A549 (cell line): ENCODE measurements around the gene CCDC33. TPM values are rescaled to one million over a fixed set of nuclear protein-coding genes. Genes with fewer than 3 reads are reported as not detected.

Experiments
- ATAC-seq, 2 experiments: fragments of 200-7000 bp in 1 of 2; fragments of >200 bp in 1 of 2; cut with Nextera tagmentation in 1 of 2; cut with Tn5 transposase in 1 of 2; 3 replicates each; pipeline versions ENCODE4 v1.8.0 to v1.9.1; 2018 to 2020; ENCODE audit warnings: mild to moderate bottlenecking in 1 of 2, moderate library complexity in 1 of 2
- CTCF ChIA-PET: fragments of 300-600 bp; sonication (Branson Sonifier 250); formaldehyde crosslinking; extraction: SDS; loops from one replicate; lab custom pipeline; 2021; ENCODE audit warnings: antibody characterized with exemption, inconsistent platforms; lab: Yijun Ruan, JAX
- POLR2A ChIA-PET: fragments of 350-600 bp; formaldehyde crosslinking; extraction: SDS; loops from one replicate; lab custom pipeline; 2021; ENCODE audit warnings: antibody characterized with exemption, inconsistent platforms; lab: Yijun Ruan, JAX
- DNase-seq, 2 experiments: peaks; one replicate each; pipeline versions ENCODE4 v3.0.0 to v3.0.0-alpha.2; 2011 to 2016; ENCODE audit warnings: low read depth in 1 of 2, low spot score in 1 of 2
- FAIRE-seq: peaks from 2 replicates; lab custom pipeline; 2011; peaks lifted over from hg19 to GRCh38; lab: Jason Lieb, UNC
- H3K27ac ChIP-seq, 2 experiments: fragments of >200 bp; sonication (Bioruptor Twin); formaldehyde crosslinking; 3 replicates each; pipeline ENCODE4 v1.5.1; 2016 to 2017
- H3K4me1 ChIP-seq: fragments of >200 bp; sonication (Bioruptor Twin); formaldehyde crosslinking; 3 replicates; pipeline ENCODE4 v1.6.1; 2016
- H3K4me2 ChIP-seq: fragments of >200 bp; sonication (Bioruptor Twin); formaldehyde crosslinking; 3 replicates; pipeline ENCODE4 v1.6.1; 2016
- H3K4me3 ChIP-seq: fragments of >200 bp; sonication (Bioruptor Twin); formaldehyde crosslinking; 3 replicates; pipeline ENCODE4 v1.5.1; 2016
- H3K9me3 ChIP-seq: fragments of >200 bp; sonication (Bioruptor Twin); formaldehyde crosslinking; 3 replicates; pipeline ENCODE4 v1.6.1; 2016
- FOSB ChIP-seq: fragments of 250-450 bp; sonication (Bioruptor Pico); IDR thresholded peaks from 2 replicates; pipeline ENCODE4 v1.5.0; 2020; ENCODE audit warnings: mild to moderate bottlenecking, moderate library complexity
- HEYL ChIP-seq: fragments of 250-450 bp; sonication (Bioruptor Pico); IDR thresholded peaks from 2 replicates; pipeline ENCODE4 v1.8.0; 2021; ENCODE audit warnings: mild to moderate bottlenecking, moderate library complexity
- HOXB5 ChIP-seq: fragments of 250-450 bp; sonication (Bioruptor Pico); IDR thresholded peaks from 2 replicates; pipeline ENCODE4 v1.5.0; 2020; ENCODE audit warnings: mild to moderate bottlenecking, moderate library complexity
- JUN ChIP-seq, 2 experiments: fragments of >200 bp; sonication (Bioruptor Twin); formaldehyde crosslinking; IDR thresholded peaks; 2 replicates in 1 of 2; 3 replicates in 1 of 2; pipeline ENCODE4 v1.6.1; 2016 to 2017
- RAD21 ChIP-seq, 2 experiments: fragments of >200 bp in 1 of 2; sonication (Bioruptor Twin) in 1 of 2; formaldehyde crosslinking in 1 of 2; IDR thresholded peaks in 1 of 2; conservative IDR thresholded peaks in 1 of 2; 2 replicates in 1 of 2; 3 replicates in 1 of 2; pipeline ENCODE4 v1.6.1; 2012 to 2018; ENCODE audit warnings: inconsistent platforms in 1 of 2
- RCOR1 ChIP-seq: fragments of 150-350 bp; IDR thresholded peaks from 2 replicates; pipeline ENCODE4 v1.6.1; 2014; ENCODE audit warnings: antibody characterized with exemption, low read length, low read depth
- RFX5 ChIP-seq: fragments of 450-650 bp; IDR thresholded peaks from 2 replicates; pipeline ENCODE4 v1.7.1; 2014; ENCODE audit warnings: antibody characterized with exemption, mild to moderate bottlenecking, moderate library complexity
- RNF2 ChIP-seq: fragments of 200-600 bp; sonication (generic); IDR thresholded peaks from 2 replicates; pipeline ENCODE4 v1.6.1; 2016; ENCODE audit warnings: low read depth, mild to moderate bottlenecking, antibody characterized with exemption, moderate library complexity, borderline replicate concordance
- SMC3 ChIP-seq: fragments of >200 bp; sonication (Bioruptor Twin); formaldehyde crosslinking; IDR thresholded peaks from 3 replicates; pipeline ENCODE4 v1.6.1; 2018; ENCODE audit warnings: inconsistent platforms
- TFCP2L1 ChIP-seq: fragments of 250-450 bp; sonication (Bioruptor Pico); IDR thresholded peaks from 2 replicates; pipeline ENCODE4 v1.5.0; 2021; ENCODE audit warnings: mild to moderate bottlenecking
- ZSCAN20 ChIP-seq: fragments of 250-450 bp; sonication (Bioruptor Pico); IDR thresholded peaks from 2 replicates; pipeline ENCODE4 v1.8.0; 2022; ENCODE audit warnings: mild to moderate bottlenecking, moderate library complexity
- WGBS: methylation state at CpG from one replicate; pipeline ENCODE4 v1.1.6; 2017; ENCODE audit errors: missing lambda C conversion rate; 5-methylcytosine and 5-hydroxymethylcytosine counted together
- polyA plus RNA-seq, 4 experiments: library from polyadenylated mRNA; depleted of rRNA in 3 of 4; stranded (reverse); fragments of >200 nt; fragmentation: RNase III in 1 of 4; extraction: RNeasy Plus Mini Kit Qiagen cat#74134 plus additional on column Dnase treatment in 1 of 4; gene quantifications; 2 replicates in 3 of 4; 3 replicates in 1 of 4; pipeline ENCODE4 v1.2.3, GENCODE V29; 2011 to 2017
- TF ChIP-seq, protein P1 (sequence below): fragments of 200-600 bp; sonication (generic); IDR thresholded peaks from 2 replicates; pipeline ENCODE4 v1.6.1; 2016; ENCODE audit warnings: antibody characterized with exemption, mild to moderate bottlenecking, moderate library complexity
- TF ChIP-seq, protein P2 (sequence below): IDR thresholded peaks from 2 replicates; pipeline ENCODE4 v1.6.1; 2012; ENCODE audit warnings: low read depth, borderline replicate concordance
- TF ChIP-seq, protein P3 (sequence below): IDR thresholded peaks from 2 replicates; pipeline ENCODE4 v1.6.1; 2012
- TF ChIP-seq, protein P4 (sequence below): fragments of >200 bp; sonication (Bioruptor Twin); formaldehyde crosslinking; IDR thresholded peaks from 3 replicates; pipeline ENCODE4 v1.5.1; 2016
- TF ChIP-seq, protein P5 (sequence below): fragments of 150-350 bp; IDR thresholded peaks from 2 replicates; pipeline ENCODE4 v1.6.1; 2014; ENCODE audit warnings: low read depth, mild to moderate bottlenecking, low read length
- TF ChIP-seq, protein P6 (sequence below): IDR thresholded peaks from 2 replicates; pipeline ENCODE4 v1.6.1; 2012

CCDC33 gene
- polyA plus RNA-seq, 2 of the 4 experiments (the other 2 are of a cell fraction): 5.9 to 9.2 TPM

DNA sequence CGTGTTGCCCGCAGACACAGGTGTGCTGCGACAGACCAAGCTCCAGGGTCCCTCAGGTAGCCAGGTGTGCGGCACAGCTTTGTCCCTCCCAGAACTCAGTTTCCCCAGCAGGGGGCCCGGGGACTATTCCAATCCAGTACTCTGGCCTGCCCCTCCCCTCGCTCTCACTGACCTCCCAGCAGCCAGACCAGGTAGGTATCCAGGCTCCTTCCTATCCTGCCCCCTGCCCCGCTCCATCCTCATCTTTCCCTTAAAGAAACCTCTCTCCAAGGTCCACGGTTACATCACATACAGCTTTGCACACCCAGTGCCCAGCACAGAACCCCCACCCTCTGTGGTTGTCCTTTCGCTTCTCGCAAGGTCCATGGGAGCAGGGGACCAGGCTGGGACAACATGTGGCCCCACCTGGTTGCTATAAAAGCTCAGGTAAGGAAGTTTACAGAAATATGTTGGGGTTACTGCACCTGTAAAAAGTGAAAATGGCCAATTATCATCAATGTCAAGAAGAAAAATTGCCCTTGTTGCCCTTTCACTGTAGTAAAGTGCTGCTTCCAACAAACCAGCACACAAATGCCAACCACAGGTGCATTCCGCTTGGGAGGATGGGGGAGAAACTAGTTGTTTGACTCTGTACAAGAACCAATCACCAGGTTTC, 138.6 kb downstream of the CCDC33 start (continued):
- TF ChIP-seq, protein P1, sequence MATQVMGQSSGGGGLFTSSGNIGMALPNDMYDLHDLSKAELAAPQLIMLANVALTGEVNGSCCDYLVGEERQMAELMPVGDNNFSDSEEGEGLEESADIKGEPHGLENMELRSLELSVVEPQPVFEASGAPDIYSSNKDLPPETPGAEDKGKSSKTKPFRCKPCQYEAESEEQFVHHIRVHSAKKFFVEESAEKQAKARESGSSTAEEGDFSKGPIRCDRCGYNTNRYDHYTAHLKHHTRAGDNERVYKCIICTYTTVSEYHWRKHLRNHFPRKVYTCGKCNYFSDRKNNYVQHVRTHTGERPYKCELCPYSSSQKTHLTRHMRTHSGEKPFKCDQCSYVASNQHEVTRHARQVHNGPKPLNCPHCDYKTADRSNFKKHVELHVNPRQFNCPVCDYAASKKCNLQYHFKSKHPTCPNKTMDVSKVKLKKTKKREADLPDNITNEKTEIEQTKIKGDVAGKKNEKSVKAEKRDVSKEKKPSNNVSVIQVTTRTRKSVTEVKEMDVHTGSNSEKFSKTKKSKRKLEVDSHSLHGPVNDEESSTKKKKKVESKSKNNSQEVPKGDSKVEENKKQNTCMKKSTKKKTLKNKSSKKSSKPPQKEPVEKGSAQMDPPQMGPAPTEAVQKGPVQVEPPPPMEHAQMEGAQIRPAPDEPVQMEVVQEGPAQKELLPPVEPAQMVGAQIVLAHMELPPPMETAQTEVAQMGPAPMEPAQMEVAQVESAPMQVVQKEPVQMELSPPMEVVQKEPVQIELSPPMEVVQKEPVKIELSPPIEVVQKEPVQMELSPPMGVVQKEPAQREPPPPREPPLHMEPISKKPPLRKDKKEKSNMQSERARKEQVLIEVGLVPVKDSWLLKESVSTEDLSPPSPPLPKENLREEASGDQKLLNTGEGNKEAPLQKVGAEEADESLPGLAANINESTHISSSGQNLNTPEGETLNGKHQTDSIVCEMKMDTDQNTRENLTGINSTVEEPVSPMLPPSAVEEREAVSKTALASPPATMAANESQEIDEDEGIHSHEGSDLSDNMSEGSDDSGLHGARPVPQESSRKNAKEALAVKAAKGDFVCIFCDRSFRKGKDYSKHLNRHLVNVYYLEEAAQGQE: no peak
- TF ChIP-seq HOXB5 (CRISPR knock-in tag) (no peak), RCOR1 (no peak)
- TF ChIP-seq, protein P2, sequence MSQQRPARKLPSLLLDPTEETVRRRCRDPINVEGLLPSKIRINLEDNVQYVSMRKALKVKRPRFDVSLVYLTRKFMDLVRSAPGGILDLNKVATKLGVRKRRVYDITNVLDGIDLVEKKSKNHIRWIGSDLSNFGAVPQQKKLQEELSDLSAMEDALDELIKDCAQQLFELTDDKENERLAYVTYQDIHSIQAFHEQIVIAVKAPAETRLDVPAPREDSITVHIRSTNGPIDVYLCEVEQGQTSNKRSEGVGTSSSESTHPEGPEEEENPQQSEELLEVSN: no peak

DNA sequence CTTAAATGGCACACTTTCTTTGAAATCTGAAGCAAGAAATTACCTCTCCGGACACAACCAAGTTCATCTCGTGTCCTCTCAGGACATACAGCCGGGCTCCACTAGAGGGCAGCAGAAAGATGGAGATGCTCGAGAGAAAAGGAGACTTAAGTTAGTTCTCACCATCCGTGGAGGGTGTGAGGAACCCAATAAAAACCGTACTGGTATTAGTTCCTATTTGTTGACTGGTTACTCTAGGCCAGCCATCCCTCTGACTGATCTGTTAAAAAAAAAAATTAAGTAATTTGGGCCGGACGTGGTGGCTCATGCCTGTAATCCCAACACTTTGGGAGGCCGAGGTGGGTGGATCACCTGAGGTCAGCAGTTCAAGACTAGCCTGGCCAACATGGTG, 139.2 kb downstream of the CCDC33 start:
- FAIRE-seq (no peak), DNase-seq (peak; percentile 73 to 77), ATAC-seq (peak; percentile 52 to 65; a peak in 5 of 6 replicates)
- H3K4me3 ChIP-seq: no peak overlapping the region
- TF ChIP-seq SMC3 (0 out of 3 replicates have a peak, but pooled peaks have one; percentile 22), FOSB (CRISPR knock-in tag) (no peak), RAD21 (conservative IDR thresholded peaks at IDR 0.05 in 1 of 2, IDR thresholded peaks at IDR 0.05 in 1 of 2) (peak; percentile 45 to 57; a peak in 4 of 5 replicates)
- TF ChIP-seq, protein P3, sequence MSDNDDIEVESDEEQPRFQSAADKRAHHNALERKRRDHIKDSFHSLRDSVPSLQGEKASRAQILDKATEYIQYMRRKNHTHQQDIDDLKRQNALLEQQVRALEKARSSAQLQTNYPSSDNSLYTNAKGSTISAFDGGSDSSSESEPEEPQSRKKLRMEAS: 0 out of 2 replicates have a peak, but pooled peaks have one; percentile 22
- TF ChIP-seq, protein P4, sequence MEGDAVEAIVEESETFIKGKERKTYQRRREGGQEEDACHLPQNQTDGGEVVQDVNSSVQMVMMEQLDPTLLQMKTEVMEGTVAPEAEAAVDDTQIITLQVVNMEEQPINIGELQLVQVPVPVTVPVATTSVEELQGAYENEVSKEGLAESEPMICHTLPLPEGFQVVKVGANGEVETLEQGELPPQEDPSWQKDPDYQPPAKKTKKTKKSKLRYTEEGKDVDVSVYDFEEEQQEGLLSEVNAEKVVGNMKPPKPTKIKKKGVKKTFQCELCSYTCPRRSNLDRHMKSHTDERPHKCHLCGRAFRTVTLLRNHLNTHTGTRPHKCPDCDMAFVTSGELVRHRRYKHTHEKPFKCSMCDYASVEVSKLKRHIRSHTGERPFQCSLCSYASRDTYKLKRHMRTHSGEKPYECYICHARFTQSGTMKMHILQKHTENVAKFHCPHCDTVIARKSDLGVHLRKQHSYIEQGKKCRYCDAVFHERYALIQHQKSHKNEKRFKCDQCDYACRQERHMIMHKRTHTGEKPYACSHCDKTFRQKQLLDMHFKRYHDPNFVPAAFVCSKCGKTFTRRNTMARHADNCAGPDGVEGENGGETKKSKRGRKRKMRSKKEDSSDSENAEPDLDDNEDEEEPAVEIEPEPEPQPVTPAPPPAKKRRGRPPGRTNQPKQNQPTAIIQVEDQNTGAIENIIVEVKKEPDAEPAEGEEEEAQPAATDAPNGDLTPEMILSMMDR: peak; percentile 61
- 2% methylated on average over 8 of the region's 9 CpGs for WGBS
- POLR2A ChIA-PET: no interaction called here
- no peak overlapping the region for H3K27ac ChIP-seq
- H3K4me1 ChIP-seq: peaks cover 7% of the 10 kb centered on the region
- H3K4me2 ChIP-seq: peak overlapping the region; percentile 87
- CTCF ChIA-PET: interaction anchor here (0.7 to 23.0 kb wide), 24 partner anchors 10 to 408 kb away, joined by 3 to 681 read pairs (median 4); partner anchors contain the start of genes SEMA7A and UBL7
- H3K9me3 ChIP-seq: no peaks in the 10 kb centered on the region

DNA sequence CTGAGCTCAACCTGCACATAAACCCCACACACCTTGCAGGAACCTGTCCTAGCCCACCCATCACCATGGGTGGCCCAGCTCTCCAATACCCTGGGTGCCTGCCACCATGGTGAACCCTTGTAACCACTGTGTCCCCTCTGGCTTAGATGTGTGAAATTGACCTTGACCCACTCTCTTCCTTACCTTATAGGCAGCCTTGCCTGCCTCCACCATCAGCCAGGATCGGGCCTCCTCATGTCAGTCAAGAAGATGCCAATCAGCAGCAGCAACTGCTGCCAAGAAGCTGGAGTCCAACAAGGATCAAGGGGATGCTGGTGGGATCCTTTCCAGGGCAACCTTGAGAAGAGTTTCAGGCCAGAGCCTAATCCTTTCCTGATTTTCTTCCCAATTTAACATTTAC, 140.1 kb downstream of the CCDC33 start:
- CTCF ChIA-PET: interaction anchor here (0.5 to 23.0 kb wide), 20 partner anchors 9 to 775 kb away, joined by 3 to 681 read pairs (median 4); partner anchors contain the start of genes SEMA7A and UBL7
- TF ChIP-seq RNF2 (no peak), ZSCAN20 (CRISPR knock-in tag) (no peak), RAD21 (conservative IDR thresholded peaks at IDR 0.05 in 1 of 2, IDR thresholded peaks at IDR 0.05 in 1 of 2) (no peak), JUN (IDR thresholded peaks at IDR 0.05) (no peak), RFX5 (no peak), HEYL (CRISPR knock-in tag) (no peak), TFCP2L1 (no peak)
- TF ChIP-seq, protein P1: no peak
- TF ChIP-seq, protein P5, sequence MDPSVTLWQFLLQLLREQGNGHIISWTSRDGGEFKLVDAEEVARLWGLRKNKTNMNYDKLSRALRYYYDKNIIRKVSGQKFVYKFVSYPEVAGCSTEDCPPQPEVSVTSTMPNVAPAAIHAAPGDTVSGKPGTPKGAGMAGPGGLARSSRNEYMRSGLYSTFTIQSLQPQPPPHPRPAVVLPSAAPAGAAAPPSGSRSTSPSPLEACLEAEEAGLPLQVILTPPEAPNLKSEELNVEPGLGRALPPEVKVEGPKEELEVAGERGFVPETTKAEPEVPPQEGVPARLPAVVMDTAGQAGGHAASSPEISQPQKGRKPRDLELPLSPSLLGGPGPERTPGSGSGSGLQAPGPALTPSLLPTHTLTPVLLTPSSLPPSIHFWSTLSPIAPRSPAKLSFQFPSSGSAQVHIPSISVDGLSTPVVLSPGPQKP: no peak
- TF ChIP-seq, protein P6, sequence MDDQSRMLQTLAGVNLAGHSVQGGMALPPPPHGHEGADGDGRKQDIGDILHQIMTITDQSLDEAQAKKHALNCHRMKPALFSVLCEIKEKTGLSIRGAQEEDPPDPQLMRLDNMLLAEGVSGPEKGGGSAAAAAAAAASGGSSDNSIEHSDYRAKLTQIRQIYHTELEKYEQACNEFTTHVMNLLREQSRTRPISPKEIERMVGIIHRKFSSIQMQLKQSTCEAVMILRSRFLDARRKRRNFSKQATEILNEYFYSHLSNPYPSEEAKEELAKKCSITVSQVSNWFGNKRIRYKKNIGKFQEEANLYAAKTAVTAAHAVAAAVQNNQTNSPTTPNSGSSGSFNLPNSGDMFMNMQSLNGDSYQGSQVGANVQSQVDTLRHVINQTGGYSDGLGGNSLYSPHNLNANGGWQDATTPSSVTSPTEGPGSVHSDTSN: no peak

More for the DNA sequence above, 140.1 kb downstream of the CCDC33 start:
- POLR2A ChIA-PET: no interaction called here
- WGBS: 80% methylated on average over 1 of the region's 1 CpG
- Histone ChIP-seq H3K4me3 (no peak overlapping the region), H3K9me3 (no peaks in the 10 kb centered on the region), H3K4me2 (no peak overlapping the region), H3K27ac (no peak overlapping the region), H3K4me1 (peaks cover 7% of the 10 kb centered on the region)
- FAIRE-seq (no peak), DNase-seq (no peak), ATAC-seq (no peak)
